GOT3 (cell line): ENCODE data around the gene MUC20.

ENCODE experiments used
- DNase-seq: peaks from one replicate; lab custom pipeline; 2025; ENCODE audit warnings: mixed read lengths; lab: John Stamatoyannopoulos, UW

The MUC20 gene

DNA sequence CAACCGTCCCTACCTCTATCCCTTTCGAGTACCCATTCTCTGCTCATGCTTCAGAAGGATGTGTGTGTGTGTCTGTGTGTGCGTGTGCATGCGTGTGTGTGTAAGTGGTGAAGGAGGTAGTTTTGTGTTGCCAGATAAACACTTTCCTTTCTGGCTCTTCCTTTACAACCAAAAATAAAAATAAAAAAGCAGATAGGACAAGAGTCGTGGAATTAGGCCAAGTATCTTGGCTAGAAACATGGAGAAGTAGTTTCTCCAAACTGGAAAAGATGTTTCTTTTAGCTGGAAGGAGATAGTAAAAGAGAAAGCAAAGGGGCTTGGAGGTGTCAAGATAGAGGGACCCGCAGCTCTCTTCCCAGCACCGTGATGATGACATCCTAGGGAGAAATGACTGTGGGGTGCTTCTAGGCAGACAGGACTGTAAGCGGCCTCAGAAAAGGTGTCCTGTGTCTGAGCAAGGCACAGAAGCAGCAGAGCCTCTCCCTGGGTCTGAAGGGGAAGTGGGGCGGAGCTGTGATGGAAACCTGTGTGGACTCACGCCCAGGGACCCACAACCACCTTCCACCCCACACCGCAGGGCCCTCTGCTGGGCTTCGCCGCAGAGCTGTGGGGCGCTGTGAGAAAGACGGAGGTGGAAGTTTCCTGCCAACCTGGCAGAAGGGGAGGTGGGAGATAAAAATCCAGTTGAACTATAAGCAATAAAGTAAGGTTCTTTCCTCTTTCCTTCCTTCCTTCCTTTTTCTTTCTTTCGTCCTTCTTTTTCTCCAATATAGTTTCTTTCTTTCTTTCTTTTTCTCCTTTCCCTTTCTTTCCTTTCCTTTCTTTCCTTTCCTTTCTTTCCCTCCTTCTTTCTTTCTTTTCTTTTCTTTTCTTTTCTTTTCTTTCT, 35.3 kb downstream of the MUC20 start:
- no peak for DNase-seq

DNA sequence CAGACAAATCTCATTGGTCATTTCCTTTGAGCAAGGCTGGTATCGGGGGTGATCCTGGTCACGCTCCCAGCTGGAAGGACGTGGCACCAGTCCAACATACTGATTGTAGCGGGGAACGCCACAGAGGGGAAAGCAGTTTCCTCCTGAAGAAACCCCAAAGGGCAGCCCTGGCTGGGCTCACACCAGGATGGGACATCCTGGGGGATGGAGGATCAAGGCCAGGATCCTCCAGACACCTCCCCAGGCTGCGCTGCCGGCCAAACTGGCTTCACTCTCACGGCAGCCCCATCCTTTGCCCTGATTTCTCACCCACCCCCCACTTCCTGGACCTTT, 36.6 kb downstream of the MUC20 start:
- DNase-seq, result no peak

DNA sequence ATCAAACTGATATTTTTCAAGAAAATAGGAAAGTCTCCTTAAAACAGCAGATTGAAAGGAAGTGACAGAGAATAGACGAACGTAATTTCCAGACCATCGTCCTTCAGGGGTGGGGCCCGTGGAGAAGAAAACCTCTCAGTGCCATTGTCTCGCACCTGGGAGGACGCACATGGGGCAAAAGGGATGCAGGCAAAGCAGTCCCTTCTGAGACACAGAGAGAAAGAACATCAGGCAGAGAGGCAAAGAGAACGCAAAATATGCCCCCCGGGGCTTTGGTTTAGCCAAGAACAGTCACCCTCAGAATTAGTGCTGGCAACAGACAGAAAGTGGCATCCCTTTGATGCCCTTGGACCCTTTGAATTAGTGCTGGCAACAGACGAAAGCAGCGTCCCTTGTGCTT, 37.0 kb downstream of the MUC20 start:
- no peak for DNase-seq

DNA sequence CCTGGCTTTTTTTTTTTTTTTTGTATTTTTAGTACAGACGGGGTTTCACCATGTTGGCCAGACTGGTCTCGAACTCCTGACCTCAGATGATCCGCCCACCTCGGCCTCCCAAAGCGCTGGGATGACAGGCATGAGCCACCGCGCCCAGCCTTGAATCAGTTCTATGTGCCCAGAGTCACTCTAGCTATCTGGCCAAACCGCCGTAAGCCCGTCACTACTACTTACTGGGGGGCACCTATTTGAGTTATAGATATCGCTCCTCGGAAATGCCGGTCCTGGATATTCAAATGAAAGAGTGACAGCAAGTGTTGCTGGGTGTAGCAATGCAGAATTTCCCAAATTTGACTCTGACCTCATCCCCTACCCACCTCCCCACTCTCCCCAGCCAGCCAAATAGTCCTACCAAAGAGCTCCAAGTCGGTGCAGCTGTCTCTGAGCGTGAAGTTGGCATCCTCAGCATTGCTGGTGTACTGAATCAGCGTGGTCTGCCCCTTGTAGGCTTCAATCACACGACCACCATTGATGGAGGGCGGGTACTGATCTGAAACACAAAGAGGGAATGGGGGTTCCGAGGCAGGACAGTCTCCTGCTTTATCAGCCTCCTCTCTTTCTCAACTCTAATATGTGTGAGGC, 38.1 kb downstream of the MUC20 start:
- DNase-seq, result no peak

DNA sequence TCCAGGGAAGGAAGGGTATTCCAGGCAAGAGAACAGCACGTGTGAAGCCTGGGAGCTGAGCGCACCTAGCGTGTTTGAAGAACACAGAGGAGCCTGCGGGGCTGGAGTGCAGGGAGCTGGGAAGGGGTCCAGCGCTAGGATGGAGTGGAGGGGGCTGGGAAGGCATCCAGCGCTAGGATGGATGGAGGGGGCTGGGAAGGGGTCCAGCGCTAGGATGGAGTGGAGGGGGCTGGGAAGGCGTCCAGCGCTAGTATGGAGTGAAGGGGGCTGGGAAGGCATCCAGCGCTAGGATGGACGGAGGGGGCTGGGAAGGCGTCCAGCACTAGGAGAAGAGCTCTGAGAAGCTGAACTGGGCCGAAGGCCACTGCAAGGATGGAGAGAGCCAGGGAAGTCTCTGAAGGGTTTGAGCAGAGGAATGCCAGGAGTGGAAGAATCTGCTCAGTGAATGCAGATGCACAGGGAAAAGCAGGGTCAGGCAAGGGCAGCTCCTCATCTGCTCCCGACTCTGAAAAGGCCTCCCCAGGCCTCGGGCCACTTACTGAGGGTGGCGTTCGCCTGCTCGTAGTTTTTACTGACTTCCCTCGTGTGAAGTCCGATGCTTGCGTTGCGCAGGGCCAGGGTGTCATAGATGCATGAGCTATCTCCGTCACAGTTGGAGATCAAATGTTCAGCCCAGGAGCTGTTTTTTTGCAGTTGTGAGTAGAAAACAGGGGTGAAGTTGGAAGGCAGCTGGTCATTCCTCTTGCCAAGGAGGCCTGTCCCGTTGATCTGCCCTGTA, 39.8 kb downstream of the MUC20 start:
- no peak for DNase-seq

DNA sequence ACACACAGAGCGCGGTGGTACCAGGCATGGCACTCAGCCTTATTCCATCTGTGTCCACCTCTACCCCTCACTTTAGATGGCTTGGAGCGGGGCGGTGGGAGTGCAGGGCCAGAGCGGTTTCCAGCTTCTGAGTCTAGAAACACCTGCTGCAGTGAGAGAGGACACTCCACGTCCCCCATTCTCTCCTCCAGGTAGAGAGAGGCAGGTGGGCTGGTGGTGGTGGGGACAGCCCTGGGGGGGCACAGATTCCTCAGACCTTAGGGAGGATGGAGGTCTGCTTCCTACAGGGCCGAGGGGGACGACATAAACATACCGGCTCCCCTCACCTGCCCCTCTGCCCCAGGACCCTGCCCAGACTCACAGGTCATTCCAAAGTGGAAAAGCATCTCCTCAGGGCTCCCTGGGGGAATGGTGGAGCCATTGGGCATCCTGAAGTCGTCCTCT, 40.4 kb downstream of the MUC20 start:
- DNase-seq, result no peak

DNA sequence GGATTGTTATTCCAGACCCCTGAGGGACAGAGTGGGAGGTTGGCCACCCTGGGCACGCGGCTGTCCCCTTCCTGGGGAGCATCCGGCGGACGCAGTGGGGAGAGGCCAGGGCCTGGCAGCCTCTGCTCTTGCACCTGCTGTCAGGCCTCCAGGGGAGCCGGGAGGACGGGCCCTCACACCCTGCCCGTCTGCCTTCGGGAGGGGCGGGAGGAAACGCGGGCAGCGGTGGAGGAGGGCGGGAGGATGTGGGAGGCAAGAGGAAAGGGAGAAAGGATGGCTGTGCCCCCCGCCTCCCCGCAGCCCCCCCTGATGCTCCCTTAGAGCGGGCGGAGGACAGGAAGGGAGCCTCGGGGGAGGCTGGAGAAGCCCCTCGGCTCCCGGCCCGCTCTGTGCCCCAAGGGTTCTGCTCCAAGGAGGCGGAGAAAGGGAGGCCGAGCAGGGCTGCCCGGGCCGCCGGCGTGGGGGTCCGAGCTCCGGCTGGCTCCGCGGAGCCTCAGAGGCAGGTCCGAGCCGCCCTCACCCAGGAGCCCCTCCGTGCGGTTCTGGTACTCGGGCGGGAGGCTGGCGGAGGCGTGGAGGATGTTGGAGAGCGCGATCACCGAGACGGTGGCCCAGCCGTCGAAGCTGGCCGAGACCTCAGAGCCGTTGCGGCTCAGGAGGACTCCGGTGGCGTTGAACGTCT, 40.9 kb downstream of the MUC20 start:
- no peak for DNase-seq

DNA sequence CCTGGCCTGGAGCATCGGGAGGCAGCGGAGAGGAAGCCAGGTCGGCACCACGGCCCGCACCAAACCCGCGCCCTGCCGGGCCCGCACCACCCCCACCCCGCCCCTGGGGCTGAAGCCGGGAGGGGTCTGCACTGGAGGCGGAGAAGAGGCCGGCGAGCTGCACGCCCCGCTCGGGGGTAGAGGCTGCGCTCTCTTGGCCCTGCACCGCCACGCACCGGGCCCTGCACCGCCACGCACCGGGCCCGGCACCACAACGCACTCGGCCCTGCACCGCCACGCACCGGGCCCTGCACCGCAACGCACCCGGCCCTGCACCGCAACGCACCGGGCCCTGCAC, 41.4 kb downstream of the MUC20 start:
- DNase-seq, result no peak

DNA sequence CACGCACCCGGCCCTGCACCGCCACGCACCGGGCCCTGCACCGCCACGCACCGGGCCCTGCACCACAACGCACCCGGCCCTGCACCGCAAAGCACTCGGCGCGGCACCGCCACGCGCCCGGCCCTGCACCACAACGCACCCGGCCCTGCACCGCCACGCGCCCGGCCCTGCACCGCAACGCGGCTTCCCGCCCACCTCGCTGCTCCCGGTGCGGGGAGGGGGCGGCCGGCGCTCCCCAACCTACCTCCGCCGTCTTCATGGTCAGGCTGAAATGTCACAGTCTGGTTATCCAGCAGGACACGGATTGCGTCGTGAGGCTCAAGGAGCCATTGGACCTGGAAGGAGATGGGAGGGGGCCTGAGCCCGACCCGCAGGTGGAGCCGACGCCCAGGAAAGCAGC, 41.8 kb downstream of the MUC20 start:
- no peak for DNase-seq

DNA sequence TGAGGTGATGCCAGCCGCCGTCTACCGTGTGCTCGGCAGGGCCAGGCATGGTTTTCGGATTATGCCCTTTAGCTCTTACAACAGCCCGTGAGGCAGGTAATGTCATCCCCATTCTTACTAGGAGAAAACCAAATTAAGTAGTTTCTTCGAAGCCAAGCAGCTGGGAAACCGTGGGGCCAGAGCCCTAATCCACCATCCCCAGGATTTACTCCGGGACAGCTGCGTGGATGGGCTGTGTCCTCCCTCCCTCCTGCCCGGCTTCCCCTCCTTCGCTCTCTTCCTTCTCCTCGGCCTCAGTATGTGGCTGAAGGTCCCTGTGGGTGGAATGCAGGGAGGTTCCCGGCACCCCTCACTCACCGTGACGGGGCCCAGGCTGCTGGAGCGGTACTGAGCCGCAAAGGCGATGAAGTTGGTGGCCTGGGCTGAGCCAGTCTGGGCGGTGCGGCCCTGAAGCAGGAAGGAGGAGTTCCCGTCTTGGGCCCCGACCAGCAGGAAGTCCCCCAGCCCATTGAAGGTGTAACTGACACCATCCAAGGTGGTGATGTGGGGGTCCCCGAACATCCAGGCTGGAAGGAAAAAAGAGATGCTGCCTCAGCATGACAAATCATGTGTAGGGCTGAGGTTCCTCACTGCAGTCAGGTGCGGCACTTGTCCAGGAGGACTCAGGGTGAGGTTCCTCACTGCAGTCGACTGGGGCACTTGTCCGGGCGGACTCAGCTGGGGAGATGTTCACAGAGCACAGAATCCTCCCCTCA, 42.5 kb downstream of the MUC20 start:
- DNase-seq, result no peak

DNA sequence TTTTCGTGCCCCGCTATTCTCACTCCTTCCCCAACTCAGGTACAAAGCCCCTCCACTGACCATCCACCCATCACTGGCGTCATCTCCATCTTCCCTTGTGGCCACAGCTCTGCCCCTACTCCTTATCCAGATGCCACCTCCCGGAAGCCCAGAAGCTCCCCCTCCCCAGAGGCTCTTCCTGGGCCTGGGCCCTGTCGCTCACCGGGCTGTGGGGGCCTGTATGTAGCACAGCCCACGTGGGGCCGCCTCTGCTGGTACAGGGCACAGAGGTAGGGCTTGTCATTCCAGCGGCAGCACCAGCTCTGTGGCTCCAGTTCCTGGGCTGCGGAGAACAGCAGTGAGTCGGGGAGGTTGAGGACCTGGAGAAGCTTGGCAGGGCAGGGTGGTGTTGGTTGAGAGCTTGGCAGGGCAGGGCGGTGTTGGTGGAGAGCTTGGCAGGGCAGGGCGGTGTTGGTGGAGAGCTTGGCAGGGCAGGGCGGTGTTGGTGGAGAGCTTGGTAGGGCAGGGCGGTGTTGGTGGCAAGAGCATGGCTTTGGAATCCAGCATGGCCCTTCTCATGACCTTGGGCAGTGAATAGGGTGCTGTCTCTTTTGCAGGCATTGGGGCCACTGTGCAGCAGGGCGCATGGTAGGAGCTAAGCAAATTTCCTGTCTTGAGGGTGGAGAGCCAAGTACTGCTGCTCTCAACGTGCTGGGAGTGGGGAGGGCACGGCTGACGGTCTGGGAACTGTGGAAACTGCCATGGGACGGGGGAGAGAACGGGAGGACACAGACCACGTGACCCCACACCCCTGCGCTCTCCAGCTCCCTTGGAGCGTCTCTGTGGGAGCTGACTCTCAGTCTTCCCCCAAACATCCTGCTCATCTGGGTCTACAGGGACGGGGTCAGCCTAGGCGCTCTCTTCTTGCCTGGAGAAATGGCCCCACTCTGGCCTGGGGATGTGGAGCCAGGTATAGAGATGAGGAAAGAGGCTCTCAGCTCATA, 43.4 kb downstream of the MUC20 start:
- DNase-seq, result no peak

DNA sequence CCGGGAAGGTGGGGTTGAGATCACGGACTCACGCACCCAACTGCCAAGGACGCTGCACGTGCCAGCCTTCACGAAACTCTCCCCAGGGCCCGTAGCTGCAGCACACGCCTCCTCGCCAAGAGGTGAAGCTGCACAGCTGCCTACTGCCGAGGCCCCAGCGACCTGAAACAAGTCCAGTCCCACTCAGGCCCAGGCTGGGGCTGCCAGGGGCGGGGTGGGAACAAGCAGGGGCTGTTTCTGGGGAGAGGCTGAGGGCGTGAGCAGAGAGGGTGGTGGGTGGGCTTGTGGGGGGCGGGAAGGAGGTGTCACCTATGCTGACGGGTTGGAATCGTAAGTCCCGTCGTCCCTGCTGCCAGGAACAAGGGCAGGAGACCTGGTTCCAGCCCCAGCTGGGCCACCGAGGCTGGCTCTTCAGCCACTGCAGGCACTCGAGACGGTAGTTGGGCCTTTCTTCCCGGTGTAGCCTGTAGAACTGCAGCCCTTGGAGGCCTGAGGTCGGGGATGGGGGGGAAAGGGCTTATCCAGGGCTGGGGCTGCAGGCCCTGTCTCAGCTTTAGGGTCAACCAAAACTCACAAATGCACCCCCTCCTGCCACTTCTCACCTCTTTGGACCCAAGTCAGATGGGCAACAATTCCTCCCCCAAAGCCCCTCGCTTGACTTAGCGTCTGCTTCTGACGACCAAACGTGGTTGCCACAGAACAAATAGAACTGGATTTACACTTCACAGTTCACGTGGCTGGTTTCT, 44.4 kb downstream of the MUC20 start:
- no peak for DNase-seq

DNA sequence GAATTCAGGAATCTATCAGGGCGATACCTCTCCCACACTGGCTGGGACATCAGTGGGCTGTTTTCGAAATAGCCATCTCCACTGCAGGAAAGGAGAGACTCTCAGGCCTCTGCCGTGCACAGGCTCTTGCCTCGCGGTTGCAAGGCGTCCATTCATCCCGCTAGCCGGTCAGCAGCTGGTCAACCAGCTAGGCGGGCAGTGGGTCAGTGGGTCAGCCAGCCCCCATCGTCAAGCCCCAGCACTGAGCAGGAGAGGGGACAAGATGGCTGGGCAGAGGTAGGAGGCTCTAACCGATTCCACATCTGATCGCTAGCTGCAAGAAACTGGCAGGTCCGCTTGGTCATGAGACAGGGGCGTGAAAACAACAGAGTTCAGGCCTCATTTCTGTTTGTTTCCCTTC, 45.9 kb downstream of the MUC20 start:
- no peak for DNase-seq

DNA sequence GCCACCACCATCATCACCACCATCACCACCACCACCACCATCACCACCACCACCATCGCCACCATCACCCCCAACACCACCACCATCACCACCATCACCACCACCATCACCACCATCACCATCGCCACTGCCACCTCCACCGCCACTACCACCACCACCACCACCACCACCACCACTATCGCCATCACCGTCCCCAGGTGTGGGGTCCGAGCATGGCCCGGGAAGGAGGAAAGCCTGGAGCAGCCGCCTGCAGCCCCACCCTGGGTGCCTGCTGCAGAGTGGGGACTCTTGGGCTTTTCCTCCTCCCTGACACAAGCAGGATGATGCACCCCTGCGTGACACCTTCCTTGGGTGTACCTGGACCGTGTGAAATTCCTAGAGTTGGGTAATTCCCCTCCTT, 47.0 kb downstream of the MUC20 start:
- DNase-seq, result no peak

DNA sequence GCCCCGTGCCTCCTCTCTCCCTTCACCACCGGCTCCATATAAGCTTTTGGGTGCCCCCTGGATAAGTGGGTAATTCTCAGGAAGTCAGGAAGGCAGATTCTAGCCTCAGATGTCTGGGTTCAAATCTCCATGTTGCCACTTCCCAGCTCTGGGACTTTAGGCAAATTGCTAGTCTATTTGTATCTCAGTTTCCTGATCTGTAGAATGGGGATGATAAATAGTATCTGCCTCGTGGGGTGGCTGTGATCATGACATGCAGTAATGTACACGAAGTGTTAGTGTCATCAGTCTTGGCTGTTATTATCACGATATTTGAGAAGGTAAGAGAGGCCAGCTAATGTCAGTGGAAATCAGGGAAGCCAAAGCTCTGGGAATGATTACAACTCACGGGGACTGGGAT, 47.6 kb downstream of the MUC20 start:
- no peak for DNase-seq

DNA sequence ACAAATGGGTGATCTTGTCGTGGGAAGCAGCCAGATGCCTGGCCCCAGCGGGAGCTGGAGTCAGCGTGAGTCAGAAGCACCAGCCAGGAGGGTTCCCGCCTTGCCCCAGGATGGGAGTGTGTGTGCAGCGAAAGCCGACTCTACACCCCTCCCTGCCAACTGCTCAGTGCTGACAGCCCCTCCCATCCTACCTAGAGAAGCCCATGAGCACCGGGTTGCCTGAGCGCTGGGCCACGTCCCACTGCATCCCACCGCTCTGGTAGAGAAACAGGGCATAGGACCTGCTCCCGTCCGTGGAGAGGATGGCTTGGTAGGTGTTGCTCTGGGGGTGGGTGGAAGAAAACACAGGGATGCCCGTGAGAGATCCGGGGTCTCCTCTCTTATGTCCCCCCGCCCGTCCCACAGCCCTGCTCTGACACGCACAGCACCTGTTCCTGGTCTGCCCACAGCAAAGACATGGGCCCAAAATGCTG, 48.1 kb downstream of the MUC20 start:
- DNase-seq, result no peak

DNA sequence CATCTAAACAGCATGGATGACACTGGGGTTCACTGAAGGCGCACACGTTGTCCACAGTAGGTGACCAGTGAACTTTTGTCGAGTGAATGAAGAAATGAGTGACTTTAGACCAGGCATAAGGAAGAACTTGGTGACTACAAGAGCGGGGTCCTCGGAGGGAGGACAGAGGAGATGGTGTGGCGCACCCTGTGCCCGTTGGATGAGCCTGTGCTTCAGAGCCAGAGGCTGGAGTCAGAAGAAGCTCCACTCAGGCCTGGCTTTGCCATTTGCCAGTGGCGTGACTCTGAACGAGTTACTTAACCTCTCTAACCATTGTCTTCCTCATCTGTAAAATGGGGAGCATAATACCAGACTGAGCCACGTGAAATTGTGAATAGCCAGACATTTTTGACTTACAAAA, 48.8 kb downstream of the MUC20 start:
- no peak for DNase-seq

DNA sequence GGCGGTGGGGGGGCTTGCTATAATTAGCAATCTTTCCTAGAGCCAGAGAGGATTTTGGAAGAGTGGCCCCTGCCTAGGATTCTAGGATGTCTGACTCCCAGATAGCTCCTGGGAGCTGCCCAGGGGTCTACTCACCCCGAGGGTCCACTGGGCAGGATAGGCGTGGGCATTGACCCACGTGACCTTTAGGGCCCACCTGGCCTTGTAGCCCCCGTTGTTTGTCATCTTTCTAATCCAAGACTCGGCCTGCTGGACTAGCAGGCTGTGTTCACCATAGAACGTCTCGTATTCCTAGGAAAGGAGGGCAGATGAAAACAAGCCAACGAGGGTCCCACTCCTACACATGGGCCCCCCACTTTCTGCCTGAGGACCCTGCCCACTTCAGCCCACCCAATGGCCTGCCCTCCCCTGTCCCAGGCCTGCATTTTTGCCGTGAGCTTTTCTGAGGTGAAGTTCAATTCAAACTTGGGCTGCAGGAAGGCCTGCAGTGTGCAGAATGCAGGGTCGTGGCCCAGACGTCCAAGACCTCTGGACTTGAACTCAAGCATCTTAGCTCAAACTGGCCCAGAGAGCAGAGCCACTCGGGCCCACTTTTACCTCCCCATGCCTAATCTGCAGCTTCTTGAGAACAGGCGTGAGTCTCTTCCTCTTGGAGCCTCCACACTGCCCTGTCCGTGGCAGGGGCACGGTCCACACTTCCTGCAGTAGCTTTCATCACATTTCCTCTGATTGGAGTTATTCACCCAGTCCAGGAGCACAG, 49.5 kb downstream of the MUC20 start:
- DNase-seq, result no peak
